ENCODE measurements around the gene CREBBP.

GRCh38 chr16:3761375-3762106, 119.0 kb downstream of the CREBBP start:
- TF ChIP-seq CTCF (conservative IDR thresholded peaks at IDR 0.05; ENCODE audit: low read depth, low read length) (no peak), EZH2 (IDR thresholded peaks at IDR 0.05; ENCODE audit: borderline replicate concordance, low read depth, low read length, poor library complexity, severe bottlenecking) (no peak)

Data from A673 (cell line).